Measurements from ENCODE around the gene KIF4A.
"Not testable (repeated sequence)": the region's sequence is repeated elsewhere in the genome, so short reads cannot be mapped to it uniquely, and the experiment has no call there.

The KIF4A gene

GRCh38 chrX:70289793-70290770 is at the start of gene KIF4A, which contains the start of gene PDZD11:
KIF4A (plus strand) TSS chrX:70290104; CDS start chrX:70290459, 355 bp downstream.
PDZD11 (minus strand) TSS chrX:70289927; CDS start chrX:70289341, 586 bp downstream.
- DNase-seq (ENCODE audit: low read depth): peak; percentile 61

GRCh38 chrX:70240751-70241150 is 49.2 kb upstream of the KIF4A start:
- no peak for DNase-seq (ENCODE audit: low read depth)

DNA sequence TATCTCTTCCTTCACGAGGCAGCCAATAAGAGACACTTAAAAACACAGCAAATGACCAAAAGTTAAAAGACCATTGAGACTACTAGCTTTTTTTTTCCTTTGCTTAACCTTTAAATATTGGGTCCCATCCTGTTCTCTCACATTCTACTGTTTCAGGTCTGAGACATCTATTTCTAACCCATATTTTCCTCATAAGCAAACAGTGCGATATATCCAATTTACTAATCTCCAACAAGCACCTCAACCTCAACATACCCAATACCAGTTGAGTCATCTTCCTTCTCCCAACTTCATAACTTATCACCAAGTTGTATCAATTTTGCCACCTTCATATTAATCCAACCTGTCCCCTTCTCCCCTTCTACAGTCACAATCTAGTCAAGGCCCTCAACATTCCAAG is 48.4 kb upstream of the KIF4A start:
- DNase-seq (ENCODE audit: low read depth): no peak

- not testable (repeated sequence) for DNase-seq (ENCODE audit: low read depth)
Measured at GRCh38 chrX:70243601-70244000, 46.3 kb upstream of the KIF4A start.

- DNase-seq (ENCODE audit: low read depth): no peak
Measured at GRCh38 chrX:70244881-70245280, 45.0 kb upstream of the KIF4A start.

GRCh38 chrX:70247252-70247651 is 42.7 kb upstream of the KIF4A start:
- no peak for DNase-seq (ENCODE audit: low read depth)

- DNase-seq (ENCODE audit: low read depth): no peak
Measured at GRCh38 chrX:70252491-70252890, 37.4 kb upstream of the KIF4A start.

GRCh38 chrX:70253377-70254062 is 36.4 kb upstream of the KIF4A start:
- DNase-seq (ENCODE audit: low read depth): no peak

GRCh38 chrX:70254063-70254400 is 35.9 kb upstream of the KIF4A start:
- no peak for DNase-seq (ENCODE audit: low read depth)

DNA sequence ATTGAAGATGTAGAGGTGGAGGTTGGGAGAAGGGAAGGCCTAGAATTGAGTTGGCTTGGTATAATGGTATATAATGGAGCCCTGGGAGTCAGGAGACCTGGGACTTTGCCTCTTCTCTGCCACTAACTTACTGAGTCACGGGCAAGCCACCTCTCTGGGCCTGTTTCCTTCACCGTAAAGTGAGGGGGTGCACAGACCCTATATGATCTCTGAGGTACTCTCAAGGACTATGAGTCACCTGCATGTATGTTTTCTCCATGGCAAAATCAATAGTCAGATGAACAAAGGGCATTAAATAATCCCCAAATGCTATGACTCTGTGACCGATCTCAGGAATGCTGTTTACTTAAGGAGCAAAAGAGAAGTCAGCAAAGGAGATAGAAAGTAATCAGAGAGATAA is 35.0 kb upstream of the KIF4A start:
- DNase-seq (ENCODE audit: low read depth): no peak

GRCh38 chrX:70255452-70255851 is 34.5 kb upstream of the KIF4A start:
- DNase-seq (ENCODE audit: low read depth): no peak

DNA sequence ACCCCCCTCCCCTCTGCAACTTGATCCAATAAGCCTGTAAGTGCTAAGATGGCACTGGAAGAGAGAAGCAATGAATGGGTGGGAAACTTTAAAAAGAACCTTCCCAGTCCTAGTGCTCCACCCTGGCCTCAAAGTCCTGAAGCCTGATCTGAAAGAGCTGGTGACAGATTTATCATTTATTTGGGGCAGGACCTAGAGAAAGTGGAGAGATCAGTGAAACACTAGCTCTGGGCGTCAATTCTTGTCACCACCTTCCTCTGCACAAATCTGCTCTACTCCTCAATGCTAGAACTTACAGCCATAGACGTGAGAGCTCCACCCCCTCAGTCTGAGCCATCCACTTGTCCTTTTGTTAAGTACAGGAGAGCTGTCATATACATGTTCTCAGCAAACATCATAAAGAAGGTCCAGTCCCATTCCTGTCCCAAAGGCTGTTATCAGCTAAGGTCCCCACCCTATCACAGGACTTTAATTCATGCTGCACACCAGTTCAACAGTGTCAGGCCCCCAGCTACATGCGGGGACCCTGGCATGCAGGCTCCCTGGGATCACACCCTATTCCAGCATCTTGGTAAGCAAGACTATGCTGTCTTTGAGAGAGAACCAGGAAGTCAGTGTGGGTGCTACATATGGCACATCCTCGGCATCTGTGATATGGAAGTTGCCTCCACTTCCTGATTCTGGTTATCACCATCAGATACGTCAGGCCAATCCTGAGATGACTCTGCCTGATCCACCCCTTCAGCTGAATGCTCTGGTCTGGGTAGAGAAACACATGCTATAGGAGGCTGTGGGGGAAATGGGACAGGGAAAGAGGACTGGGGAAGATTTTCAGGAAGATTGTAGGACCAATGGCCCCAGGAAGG is 32.2 kb upstream of the KIF4A start:
- no peak for DNase-seq (ENCODE audit: low read depth)

GRCh38 chrX:70260104-70260503 is 29.8 kb upstream of the KIF4A start, which contains the start of gene P2RY4:
P2RY4 (minus strand) TSS chrX:70260204; CDS start chrX:70259624, 580 bp downstream.
- DNase-seq (ENCODE audit: low read depth): no peak

- peak; percentile 6 for DNase-seq (ENCODE audit: low read depth)
Measured at GRCh38 chrX:70262952-70263567, 26.8 kb upstream of the KIF4A start.

DNA sequence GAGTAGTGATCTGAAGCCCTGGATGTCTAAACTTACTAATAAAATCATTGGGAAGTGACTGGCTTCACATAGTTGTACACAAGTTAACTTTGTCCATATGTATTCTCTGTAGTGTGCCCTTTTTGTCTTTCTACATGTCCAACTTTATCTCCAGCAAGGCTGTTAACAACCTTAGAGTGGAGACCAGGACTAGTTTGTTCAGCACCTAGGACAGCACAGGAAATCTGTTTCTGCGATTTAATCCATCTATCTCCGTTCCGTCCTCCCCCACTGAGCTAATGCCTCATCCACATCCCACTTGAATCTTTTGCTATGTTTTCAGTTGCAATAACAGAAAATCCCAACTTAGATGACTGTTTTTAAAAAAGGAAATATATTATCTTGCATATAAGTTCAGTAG is 25.1 kb upstream of the KIF4A start:
- DNase-seq (ENCODE audit: low read depth): no peak

GRCh38 chrX:70268034-70268433 is 21.9 kb upstream of the KIF4A start, which contains the start of gene ARR3:
ARR3 (plus strand) TSS chrX:70268334; CDS start chrX:70269386, 1,052 bp downstream.
- no peak for DNase-seq (ENCODE audit: low read depth)

DNA sequence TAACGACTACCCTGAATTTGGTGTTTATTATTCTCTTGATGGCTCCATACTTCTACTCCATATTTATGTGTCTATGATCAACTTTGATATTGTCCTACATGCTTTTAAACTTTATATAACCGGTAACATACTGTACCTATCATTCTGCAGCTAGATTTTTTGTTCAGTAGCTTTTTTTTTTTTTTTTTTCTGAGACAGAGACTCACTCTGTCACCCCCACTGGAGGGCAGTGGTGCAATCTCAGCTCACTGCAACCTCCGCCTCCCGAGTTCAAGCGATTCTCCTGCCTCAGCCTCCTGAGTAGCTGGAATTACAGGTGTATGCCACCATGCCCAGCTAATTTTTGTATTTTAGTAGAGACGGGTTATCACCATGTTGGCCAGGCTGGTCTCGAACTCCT is 15.9 kb upstream of the KIF4A start:
- not testable (repeated sequence) for DNase-seq (ENCODE audit: low read depth)

GRCh38 chrX:70279081-70279480 is 10.8 kb upstream of the KIF4A start:
- DNase-seq (ENCODE audit: low read depth): no peak

DNA sequence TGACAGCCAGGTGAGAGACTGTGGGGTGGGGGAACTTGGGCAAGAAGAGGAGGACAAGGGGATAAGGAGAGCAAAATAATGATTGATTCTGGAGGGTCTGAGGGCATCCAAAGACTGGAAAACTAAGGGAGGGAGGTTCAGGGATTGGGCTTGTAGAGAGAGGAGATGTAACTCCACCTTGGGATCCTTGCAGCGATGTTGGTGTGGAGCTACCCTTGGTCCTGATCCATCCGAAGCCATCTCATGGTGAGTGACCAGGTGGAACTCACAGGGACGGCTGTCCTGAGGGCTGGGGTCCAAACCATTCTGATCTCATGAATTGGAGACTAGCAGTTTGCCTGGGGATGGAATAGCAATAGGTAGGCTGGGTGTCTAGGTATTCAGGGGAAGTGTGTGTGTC is 9.3 kb upstream of the KIF4A start:
- no peak for DNase-seq (ENCODE audit: low read depth)

GRCh38 chrX:70281951-70282350 is 8.0 kb upstream of the KIF4A start, which contains the start of gene RAB41:
RAB41 (plus strand) TSS chrX:70282172; CDS start chrX:70282218, 46 bp downstream.
- no peak for DNase-seq (ENCODE audit: low read depth)

GRCh38 chrX:70289168-70289792 is 624 bp upstream of the KIF4A start:
- no peak for DNase-seq (ENCODE audit: low read depth)

All from fibroblast of the conjunctiva (primary cell).